Measurements from ENCODE around the gene KDELR1. TPM values are rescaled to one million over a fixed set of nuclear protein-coding genes. Genes with fewer than 3 reads are reported as not detected.

The KDELR1 gene
- polyA plus RNA-seq, 1 experiment: 273 TPM

GRCh38 chr19:48338802-48339503, 52.4 kb downstream of the KDELR1 start:
- no peak for TF ChIP-seq CTCF (IDR thresholded peaks at IDR 0.05; ENCODE audit: insufficient read depth, low read depth, low read length)
- Histone ChIP-seq H3K4me3 (ENCODE audit: low read depth, low read length) (no peak overlapping the region), H3K36me3 (ENCODE audit: control insufficient read depth, insufficient read depth, low read length) (no peaks in the 10 kb centered on the region; the same call in 1 of the 2 replicates), H3K27me3 (ENCODE audit: control insufficient read depth, insufficient read depth, low read length) (no peaks in the 10 kb centered on the region)
- DNase-seq (ENCODE audit: low read depth): no peak
- CTCF ChIA-PET: interaction anchor here (1.3 kb wide), 2 partner anchors 19 to 21 kb away, joined by 3 to 4 read pairs; no protein-coding TSS in a partner anchor
- POLR2A ChIA-PET: no interaction called here

DNA sequence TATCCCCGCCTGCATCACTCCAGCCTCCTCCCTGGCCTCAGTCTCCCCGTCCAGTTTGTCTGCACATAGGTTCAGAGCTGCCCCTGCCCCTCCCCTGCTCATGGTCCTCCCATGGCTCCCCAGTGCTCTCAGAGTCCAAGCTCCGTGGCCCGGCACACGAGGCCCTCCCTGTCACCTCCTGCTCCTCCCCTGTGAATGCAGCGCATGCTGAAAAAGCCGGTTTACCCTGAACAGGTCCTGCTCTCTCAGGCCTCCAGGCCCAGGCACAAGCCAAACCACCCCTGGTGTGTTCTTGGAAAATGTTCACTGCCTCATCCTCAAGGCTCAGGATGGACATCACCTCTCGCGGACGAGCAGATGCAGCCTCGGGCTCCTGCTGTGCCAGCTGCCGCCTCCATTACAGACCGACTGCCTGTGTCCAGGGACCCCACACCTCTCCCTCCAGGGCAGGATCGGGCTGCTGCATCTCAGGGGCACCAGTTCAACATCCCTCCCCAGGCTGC, 53.0 kb downstream of the KDELR1 start:
- Histone ChIP-seq H3K27me3 (ENCODE audit: control insufficient read depth, insufficient read depth, low read length) (no peaks in the 10 kb centered on the region), H3K36me3 (ENCODE audit: control insufficient read depth, insufficient read depth, low read length) (no peaks in the 10 kb centered on the region; the same call in 1 of the 2 replicates), H3K4me3 (ENCODE audit: low read depth, low read length) (no peak overlapping the region)
- no peak for TF ChIP-seq CTCF (IDR thresholded peaks at IDR 0.05; ENCODE audit: insufficient read depth, low read depth, low read length)
- CTCF ChIA-PET: interaction anchor here (1.3 kb wide), 1 partner anchor 20 kb away, joined by 4 read pairs; no protein-coding TSS in a partner anchor
- no peak for DNase-seq (ENCODE audit: low read depth)
- POLR2A ChIA-PET: no interaction called here

DNA sequence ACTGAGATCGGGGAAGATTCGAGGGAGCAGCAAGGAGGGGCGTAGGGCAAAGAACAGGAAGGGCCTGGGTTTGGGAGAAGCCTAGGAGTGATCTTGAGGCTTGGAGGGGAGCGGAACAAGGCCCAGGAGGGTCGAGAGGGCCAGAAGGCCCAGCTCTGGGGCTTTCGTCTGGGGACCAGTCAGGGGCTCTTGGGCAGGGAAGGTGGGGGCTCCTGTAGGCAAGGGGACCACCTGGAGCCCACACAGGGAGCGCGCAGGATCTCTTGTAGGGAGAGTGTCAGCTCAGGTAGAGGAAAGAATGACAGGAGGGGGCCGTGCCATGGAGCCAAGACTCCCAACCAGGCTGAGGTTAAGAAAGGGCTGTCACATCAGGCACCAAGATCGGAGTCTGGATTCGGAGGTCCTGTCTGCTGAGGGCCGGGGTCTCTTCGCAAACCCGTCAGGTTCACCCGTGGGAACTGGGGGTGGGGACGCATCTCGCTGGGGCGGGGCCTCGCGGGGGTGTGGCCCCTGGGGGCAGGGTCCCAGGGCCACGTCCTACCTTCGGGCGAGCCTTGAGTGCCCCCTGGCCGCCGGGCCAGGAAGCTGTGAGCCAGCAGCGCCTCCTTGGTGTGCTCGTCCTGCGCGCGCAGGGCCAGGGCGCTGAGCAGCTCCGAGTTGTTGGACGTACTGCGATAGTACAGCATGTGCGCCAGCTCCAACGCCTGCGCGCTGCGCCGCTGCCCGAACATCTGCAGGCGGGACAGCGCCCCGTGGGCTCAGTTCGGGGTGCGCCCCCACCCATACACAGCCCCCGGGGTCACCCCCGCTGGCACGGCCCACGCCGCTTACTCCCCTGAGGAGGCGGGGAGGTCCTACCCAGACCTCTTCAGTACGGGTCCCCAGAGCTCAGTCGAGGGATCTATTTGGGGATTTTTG, 57.6 kb downstream of the KDELR1 start:
- Histone ChIP-seq H3K4me3 (ENCODE audit: low read depth, low read length) (peak overlapping the region; percentile 35), H3K27me3 (ENCODE audit: control insufficient read depth, insufficient read depth, low read length) (no peaks in the 10 kb centered on the region), H3K36me3 (ENCODE audit: control insufficient read depth, insufficient read depth, low read length) (peaks cover 12% of the 10 kb centered on the region)
- DNase-seq (ENCODE audit: low read depth): peak; percentile 37
- peak; percentile 93 for TF ChIP-seq CTCF (IDR thresholded peaks at IDR 0.05; ENCODE audit: insufficient read depth, low read depth, low read length)
- CTCF ChIA-PET: interaction anchor here (0.5 to 4.4 kb wide), 23 partner anchors 7 to 788 kb away, joined by 3 to 153 read pairs (median 5); partner anchors contain the start of genes EMP3 and KDELR1
- POLR2A ChIA-PET: interaction anchor here (0.9 to 1.5 kb wide), 2 partner anchors 12 kb away, joined by 4 to 7 read pairs; a partner anchor contains a TSS

- no peak for TF ChIP-seq CTCF (IDR thresholded peaks at IDR 0.05; ENCODE audit: insufficient read depth, low read depth, low read length)
Observed at GRCh38 chr19:48332662-48333466, 58.5 kb downstream of the KDELR1 start.

More at GRCh38 chr19:48332662-48333466, 58.5 kb downstream of the KDELR1 start:
- peak; percentile 80 for DNase-seq (ENCODE audit: low read depth)
- Histone ChIP-seq H3K4me3 (ENCODE audit: low read depth, low read length) (0 out of 2 replicates have a peak overlapping the region, but pooled peaks have one; percentile 1), H3K36me3 (ENCODE audit: control insufficient read depth, insufficient read depth, low read length) (peaks cover 12% of the 10 kb centered on the region), H3K27me3 (ENCODE audit: control insufficient read depth, insufficient read depth, low read length) (no peaks in the 10 kb centered on the region)
- CTCF ChIA-PET: interaction anchor here (0.6 to 4.4 kb wide), 17 partner anchors 8 to 251 kb away, joined by 3 to 153 read pairs (median 7); partner anchors contain the start of genes EMP3 and KDELR1
- POLR2A ChIA-PET: interaction anchor here (0.6 to 0.9 kb wide), 2 partner anchors 11 to 173 kb away, joined by 4 to 11 read pairs; a partner anchor contains a TSS

Other genes starting within 250 kb of the KDELR1 start
- gene LIG1, start 221.2 kb downstream of the KDELR1 start, polyA plus RNA-seq (2011; rRNA removed): 11.5 and 19.5 TPM in 2 replicates
- gene ZSWIM9, start 220.9 kb downstream of the KDELR1 start, polyA plus RNA-seq (2011; rRNA removed): 0.61 and 0.75 TPM in 2 replicates
- 15.0 and 16.1 TPM in 2 replicates for gene CARD8, start 135.6 kb downstream of the KDELR1 start, polyA plus RNA-seq (2011; rRNA removed)
- gene ZNF114, start 121.5 kb downstream of the KDELR1 start, polyA plus RNA-seq (2011; rRNA removed): 0.07 and 0.13 TPM in 2 replicates
- gene EMP3, start 66.0 kb downstream of the KDELR1 start, polyA plus RNA-seq (2011; rRNA removed): 351 and 472 TPM in 2 replicates
- gene TMEM143, start 27.6 kb downstream of the KDELR1 start, polyA plus RNA-seq (2011; rRNA removed): 5.7 and 9.9 TPM in 2 replicates
- not detected in 2 replicates for gene SYNGR4, start 27.2 kb downstream of the KDELR1 start, polyA plus RNA-seq (2011; rRNA removed)
- gene GRIN2D, start 2.1 kb upstream of the KDELR1 start, polyA plus RNA-seq (2011; rRNA removed): 0.36 and 0.64 TPM in 2 replicates
- gene GRWD1, start 54.4 kb upstream of the KDELR1 start, polyA plus RNA-seq (2011; rRNA removed): 13.9 and 20.0 TPM in 2 replicates
- gene KCNJ14, start 64.0 kb upstream of the KDELR1 start, polyA plus RNA-seq (2011; rRNA removed): 0.31 and 0.34 TPM in 2 replicates
- 40.5 and 65.8 TPM in 2 replicates for gene CYTH2, start 77.8 kb upstream of the KDELR1 start, polyA plus RNA-seq (2011; rRNA removed)
- gene LMTK3, start 120.3 kb upstream of the KDELR1 start, polyA plus RNA-seq (2011; rRNA removed): 0.04 TPM in 1 of 2 replicates, not detected in the other
- gene SULT2B1, start 160.6 kb upstream of the KDELR1 start, polyA plus RNA-seq (2011; rRNA removed): 0.25 TPM in 1 of 2 replicates, not detected in the other
- gene SPACA4, start 215.2 kb upstream of the KDELR1 start, polyA plus RNA-seq (2011; rRNA removed): not detected in 2 replicates
- gene FAM83E, start 223.5 kb upstream of the KDELR1 start, polyA plus RNA-seq (2011; rRNA removed): 0.16 TPM in 1 of 2 replicates, not detected in the other
- gene RPL18, start 227.6 kb upstream of the KDELR1 start, polyA plus RNA-seq (2011; rRNA removed): 1,260 and 1,324 TPM in 2 replicates
- 5.6 and 9.2 TPM in 2 replicates for gene SPHK2, start 228.0 kb upstream of the KDELR1 start, polyA plus RNA-seq (2011; rRNA removed)
- 4.3 and 5.3 TPM in 2 replicates for gene DBP, start 245.8 kb upstream of the KDELR1 start, polyA plus RNA-seq (2011; rRNA removed)